HG03108 (cell line): ENCODE measurements around the gene MAPKAPK5.
"Not testable (repeated sequence)": the region's sequence is repeated elsewhere in the genome, so short reads cannot be mapped to it uniquely, and the experiment has no call there.

ENCODE experiments used
- ATAC-seq: cut with Tn5 transposase; IDR thresholded peaks from one replicate; pipeline ENCODE4 v1.9.1; 2021; ENCODE audit warnings: moderate library complexity; ENCODE audit not compliant: unreplicated experiment

Gene MAPKAPK5

DNA sequence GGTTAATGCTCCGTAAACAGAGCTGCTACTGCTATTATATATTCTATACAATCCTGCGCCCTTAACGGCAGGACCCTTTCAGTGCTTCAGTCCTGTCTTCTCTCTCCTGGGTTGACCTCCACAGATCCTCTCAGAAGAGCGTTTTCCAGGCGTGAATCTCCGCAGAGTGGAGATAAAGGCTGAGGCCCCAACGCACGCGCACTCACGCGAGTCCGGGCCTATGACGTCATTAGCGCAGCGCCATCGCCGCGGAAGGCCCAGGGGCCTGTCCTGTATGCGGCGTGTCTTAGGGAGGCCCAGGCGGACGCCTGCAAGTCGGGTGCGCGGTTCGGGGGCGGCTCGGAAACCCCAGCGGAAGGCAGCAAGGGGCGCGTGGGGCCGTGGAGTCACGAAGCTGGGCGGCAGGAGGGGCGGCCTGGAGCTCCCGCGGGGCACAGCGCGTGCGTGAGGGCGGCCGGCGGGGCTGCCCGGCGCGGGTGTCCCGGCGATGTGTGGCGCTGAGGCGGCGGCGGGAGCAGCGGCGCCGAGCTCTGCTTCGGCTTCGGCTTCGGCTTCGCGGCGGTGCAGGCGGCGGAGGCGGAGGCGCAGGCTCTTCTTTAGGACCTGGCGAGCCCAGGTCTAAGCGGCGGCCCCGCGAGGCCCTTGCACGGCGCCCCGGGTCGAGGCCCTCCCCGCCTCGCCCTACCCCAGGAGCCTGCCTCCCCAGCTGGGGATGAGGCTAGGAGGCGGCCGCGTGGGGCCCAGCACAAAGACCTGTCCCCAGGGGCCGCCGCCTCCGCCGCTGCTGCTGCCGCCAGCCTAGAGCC is at the start of gene MAPKAPK5:
Gene MAPKAPK5 (plus strand): TSS at position 479 of the 806 bp plus-strand sequence. CDS start 506 bp downstream, outside the sequence.
- ATAC-seq = peak; percentile 71

- ATAC-seq = no peak
These were observed 49.2 kb upstream of the MAPKAPK5 start for GRCh38 chr12:111792856-111793235.

- no peak for ATAC-seq
These were observed 43.8 kb upstream of the MAPKAPK5 start for GRCh38 chr12:111798182-111798581.

GRCh38 chr12:111799758-111800157 is 42.3 kb upstream of the MAPKAPK5 start:
- ATAC-seq = no peak

DNA sequence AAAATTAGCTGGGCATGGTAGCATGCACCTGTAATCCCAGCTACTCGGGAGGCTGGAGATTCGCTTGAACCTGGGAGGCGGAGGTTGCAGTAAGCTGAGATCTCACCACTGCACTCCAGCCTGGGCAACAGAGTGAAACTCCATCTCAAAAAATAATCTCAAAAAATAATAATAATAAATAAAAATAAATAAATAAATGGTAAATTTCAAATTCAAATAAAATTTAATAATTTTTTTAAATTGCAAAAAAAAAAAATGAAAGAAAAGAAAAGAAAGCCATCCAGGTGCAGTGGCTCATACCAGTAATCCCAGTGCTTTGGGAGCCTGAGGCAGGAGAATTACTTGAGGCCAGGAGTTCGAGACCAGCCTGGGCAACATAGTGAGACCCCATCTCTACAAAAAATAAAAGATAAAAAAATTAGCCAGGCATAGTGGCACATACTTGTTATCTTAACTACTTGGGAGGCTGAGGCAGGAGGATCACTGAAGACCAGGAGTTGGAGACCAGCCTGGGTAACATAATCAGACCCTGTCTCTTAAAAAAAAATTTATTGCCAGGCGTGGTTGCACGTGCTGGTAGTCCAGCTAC is 38.9 kb upstream of the MAPKAPK5 start:
- no peak for ATAC-seq

- no peak for ATAC-seq
These were observed 38.2 kb upstream of the MAPKAPK5 start for GRCh38 chr12:111803851-111804250.

DNA sequence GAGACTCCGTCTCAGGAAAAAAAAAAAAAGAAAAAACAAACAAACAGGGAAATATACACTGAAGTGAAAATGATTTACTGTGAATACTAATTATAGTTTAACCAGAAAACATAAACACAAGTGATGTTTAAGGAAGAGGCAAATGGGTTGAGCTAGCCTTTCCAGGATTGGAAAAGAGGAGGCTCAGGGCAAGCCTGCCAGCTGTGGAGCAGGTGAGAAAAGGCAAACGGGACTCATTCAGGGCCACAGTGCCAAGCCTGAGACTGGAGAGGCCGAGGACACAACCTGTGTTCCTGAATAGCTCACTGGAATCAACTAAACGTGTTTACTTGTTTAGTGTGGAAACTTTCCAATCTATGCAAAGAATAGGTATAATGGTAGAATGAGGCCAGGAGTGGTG is 35.7 kb upstream of the MAPKAPK5 start:
- no peak for ATAC-seq

GRCh38 chr12:111807232-111807631 is 34.8 kb upstream of the MAPKAPK5 start:
- ATAC-seq = no peak

- peak; percentile 63 for ATAC-seq
These were observed 28.9 kb upstream of the MAPKAPK5 start for GRCh38 chr12:111812881-111813741.

DNA sequence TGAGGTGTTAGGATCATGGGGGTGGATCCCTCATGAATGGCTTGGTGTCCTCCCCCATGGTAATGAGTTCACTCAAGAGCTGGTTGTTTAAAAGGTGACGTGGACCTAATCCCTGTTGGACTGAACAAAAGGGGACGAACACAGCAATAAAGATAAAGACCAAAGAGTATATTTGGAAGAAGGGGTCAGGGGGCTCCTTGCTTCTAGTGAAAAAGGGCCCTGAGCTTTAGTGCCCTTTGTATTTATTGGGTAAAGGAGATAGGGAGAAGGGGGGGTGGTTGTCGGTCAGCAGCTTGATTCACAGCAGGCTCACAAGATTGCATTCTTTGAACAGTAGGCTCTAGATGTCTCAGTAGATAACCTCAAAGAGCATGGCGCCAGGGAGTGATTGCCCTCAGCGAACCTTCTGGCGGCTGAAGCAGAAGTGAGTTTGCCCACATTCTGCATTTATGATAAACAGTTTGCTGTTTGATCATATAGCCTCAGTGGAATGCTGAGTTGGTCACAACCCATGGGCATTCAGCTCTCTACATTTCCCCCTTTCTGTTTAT is 25.9 kb upstream of the MAPKAPK5 start:
- ATAC-seq = no peak

DNA sequence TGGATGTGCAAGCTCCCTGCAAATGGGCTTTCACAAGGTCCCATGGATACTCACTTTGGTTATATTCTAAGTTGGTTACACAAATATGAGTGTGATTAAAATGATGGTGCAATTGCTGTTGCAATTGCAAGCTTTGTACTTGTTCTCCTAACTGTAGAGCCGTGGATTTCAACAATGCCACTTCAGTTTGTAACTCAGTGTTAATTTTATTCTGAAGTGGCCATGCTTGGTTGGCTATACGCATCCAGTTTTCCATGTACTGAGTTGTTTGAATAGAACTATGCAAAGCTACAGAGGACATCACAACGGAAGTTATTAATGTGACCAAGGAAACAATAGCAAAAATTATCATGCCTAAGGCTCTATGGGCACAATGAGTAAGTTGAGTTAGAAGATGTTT is 25.1 kb upstream of the MAPKAPK5 start:
- ATAC-seq = not testable (repeated sequence)

DNA sequence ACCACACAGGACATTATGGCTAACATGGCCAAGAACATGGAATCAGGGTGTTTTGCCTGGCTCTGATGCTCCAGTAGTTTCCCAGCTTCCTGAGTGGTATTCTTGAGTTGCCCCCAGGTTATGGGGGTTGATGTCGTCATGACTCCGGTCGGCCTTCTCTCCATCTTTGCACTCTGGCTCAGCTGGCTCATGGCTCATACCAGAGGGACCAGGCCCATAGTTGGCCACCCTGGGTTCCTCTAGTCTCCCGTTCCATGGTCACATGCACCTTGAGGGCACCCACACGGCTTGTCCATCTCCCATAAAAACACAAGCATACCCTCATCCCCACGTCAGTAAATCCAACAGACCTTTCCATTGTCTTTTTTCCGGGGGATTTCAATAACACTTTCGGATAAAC is 23.7 kb upstream of the MAPKAPK5 start:
- no peak for ATAC-seq

DNA sequence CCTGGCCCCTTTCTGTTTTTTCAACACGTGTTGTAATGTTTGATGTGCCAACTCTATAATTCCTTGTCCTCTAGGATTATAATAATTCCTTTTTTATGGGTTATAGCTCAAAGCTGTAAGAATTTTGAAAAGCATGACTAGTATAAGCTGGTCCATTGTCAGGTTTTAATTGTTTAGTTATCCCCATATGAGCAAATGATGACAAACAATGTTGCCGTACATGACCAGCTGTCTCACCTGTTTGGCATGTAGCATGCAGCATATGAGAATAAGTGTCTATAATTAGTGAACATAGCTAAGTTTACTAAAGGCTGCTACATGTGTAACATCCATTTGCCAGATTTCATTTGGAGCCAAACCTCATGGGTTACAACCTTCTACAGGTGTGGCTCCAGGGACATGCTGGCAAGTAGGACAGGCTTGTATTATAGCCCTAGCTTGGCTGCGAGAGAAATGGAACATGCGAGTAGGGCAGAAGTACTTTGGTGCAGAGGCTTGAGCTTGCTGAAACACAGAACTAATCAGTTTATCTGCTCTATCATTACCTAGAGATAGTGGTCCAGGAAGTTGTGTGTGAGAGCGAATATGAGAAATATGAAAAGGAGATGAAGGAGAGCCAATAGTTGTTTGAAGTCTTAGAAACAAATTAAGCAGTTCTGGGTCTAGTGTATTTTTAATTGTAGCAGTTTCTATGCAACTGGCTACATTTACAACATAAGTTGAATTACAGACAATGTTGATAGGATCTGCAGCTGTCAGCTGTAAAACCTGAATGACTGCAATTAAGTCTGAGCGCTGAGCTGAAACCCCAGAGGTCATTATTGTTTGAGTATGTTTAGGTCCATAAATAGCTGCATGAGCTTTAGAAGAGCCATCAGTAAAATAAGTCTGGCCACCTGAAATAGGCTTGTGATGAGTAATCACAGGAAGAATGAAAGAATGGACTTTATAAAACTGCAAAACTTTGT is 22.6 kb upstream of the MAPKAPK5 start:
- no peak for ATAC-seq

DNA sequence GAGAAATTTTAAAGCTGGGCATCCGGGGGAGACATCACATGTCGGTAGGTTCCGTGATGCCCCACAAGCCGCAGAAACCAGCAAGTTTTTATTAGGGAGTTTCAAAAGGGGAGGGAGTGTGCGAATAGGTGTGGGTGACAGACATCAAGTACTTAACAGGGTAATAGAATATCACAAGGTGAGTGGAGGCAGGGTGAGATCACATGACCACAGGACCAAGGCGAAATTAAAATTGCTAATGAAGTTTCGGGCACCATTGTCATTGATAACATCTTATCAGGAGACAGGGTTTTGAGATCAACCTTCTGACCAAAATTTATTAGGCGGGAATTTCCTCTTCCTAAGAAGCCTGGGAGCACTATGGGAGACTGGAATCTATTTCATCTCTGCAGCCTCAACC is 21.2 kb upstream of the MAPKAPK5 start:
- ATAC-seq = not testable (repeated sequence)

DNA sequence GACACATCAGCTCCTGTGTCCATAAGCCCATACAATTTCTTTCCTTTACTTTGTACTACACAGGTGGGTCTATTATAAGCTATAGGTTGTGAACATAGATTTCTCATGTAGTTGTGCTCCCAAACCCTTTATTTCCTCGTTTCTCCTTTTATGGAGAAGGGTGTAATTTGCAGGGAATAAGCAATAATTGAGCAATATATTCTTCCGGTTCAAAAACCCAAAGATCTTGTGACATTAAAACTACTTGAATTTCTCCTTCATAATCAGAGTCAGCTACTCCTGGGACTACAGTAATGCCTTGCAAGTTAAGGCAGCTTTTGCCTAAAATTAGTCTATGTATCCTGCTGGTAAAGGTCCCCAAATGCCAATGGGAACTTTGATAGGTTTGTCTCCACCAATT is 19.1 kb upstream of the MAPKAPK5 start:
- no peak for ATAC-seq

DNA sequence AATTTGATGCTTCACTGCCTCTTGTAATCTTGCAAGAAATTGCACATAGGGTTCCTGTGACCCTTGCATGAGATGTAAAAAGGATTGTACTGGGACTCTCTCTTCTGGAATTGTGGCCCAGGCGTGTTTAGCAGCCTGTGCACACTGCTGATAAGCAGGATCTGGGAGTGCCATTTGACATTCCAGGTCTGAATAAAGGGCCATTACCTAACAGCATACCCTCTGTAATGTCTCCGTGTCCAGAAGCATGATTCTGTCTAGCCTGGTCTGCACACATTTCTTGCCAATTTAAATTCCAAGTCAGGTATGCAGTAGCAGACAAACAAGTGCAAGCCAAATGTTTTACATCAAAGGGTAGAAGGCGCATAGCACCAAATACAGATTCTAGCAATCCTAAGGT is 18.1 kb upstream of the MAPKAPK5 start:
- ATAC-seq = no peak

GRCh38 chr12:111824312-111824711 is 17.7 kb upstream of the MAPKAPK5 start:
- not testable (repeated sequence) for ATAC-seq

- no peak for ATAC-seq
These were observed 16.5 kb upstream of the MAPKAPK5 start for GRCh38 chr12:111825509-111825908.

DNA sequence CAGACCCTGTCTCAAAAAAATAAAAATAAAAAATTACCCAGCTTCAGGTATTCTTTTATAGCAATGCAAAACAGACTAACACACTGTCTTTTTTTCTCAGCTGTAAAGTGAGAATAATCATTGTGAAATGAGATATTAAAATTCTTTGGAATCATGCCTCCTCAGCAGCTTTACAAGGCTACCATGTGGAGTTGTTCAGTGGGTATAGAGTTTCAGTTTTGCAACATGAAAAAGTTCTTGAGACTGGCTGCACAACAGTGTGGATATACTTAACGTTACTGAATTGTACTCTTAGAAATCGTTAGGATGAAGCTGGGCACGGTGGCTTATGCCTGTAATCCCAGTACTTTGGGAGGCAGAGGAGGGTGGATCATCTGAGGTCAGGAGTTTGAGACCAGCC is 15.7 kb upstream of the MAPKAPK5 start:
- ATAC-seq = no peak

GRCh38 chr12:111826992-111827391 is 15.0 kb upstream of the MAPKAPK5 start:
- ATAC-seq = no peak
